ENCODE measurements around the gene RUVBL2. TPM values are rescaled to one million over a fixed set of nuclear protein-coding genes. Genes with fewer than 3 reads are reported as not detected.

The RUVBL2 gene
- polyA plus RNA-seq, 3 donors: 40.1 to 44.4 (median 41.9) TPM

DNA sequence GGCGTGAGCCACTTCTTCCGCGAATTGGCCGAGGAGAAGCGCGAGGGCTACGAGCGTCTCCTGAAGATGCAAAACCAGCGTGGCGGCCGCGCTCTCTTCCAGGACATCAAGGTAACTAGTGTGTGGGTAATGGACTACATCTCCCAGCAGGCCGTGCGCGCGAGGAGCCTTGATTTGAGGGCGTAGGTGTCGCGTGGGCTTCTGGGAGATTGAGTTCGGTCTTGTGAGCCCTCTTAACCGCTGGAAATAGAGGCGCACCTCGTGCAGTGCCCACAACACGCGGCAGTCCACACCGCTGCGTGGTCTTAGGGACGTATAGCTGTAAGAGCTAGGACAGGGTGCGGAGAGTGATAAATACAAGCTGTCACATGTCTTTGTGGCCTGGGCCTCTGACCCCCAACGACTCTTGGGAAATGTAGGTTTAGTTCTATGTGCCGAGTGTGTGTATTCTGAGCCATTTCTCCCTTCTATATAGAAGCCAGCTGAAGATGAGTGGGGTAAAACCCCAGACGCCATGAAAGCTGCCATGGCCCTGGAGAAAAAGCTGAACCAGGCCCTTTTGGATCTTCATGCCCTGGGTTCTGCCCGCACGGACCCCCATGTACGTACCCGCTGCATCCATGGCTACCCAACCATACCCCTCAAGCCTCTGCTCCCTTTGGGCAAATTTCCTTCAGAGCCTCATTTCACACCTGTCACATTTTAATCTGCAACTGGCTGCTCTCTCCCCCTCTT, 27.7 kb upstream of the RUVBL2 start:
- Mint-ChIP-seq H3K4me1 (peaks cover 68% of the 10 kb centered on the region), H3K4me3 (peak overlapping the region; percentile 99 to 100), H3K9me3 (peaks cover 0 to 10% (median 0%) of the 10 kb centered on the region in 7 donors), H3K27me3 (ENCODE audit: low read depth in 3 of 3) (peaks cover 0 to 14% (median 0%) of the 10 kb centered on the region in 3 donors), H3K27ac (peak overlapping the region; percentile 95 to 99 (median 97)), H3K36me3 (peaks cover 36 to 48% of the 10 kb centered on the region in 2 donors)
- DNase-seq: peak; percentile 64 to 80 (median 76)
- Histone ChIP-seq H3K36me3 (replicated peaks in 1 of 2; ENCODE audit: control insufficient read depth in 1 of 2, insufficient read depth in 2 of 2, low read length in 2 of 2) (peaks cover 20 to 36% of the 10 kb centered on the region in 2 donors), H3K4me1 (ENCODE audit: control insufficient read depth in 1 of 2, insufficient read depth in 2 of 2, low read length in 2 of 2) (peaks cover 73 to 81% of the 10 kb centered on the region in 2 donors), H3K79me2 (ENCODE audit: insufficient read depth, low read length) (peaks cover 59% of the 10 kb centered on the region), H3K9me3 (replicated peaks in 1 of 2; ENCODE audit: control insufficient read depth in 1 of 2, insufficient read depth in 1 of 2, low read length in 2 of 2) (no peaks in the 10 kb centered on the region), H3K4me3 (replicated peaks in 1 of 3; ENCODE audit: low read depth in 2 of 3, low read length in 3 of 3) (peak overlapping the region; percentile 86 to 99 (median 89)), H3K27ac (ENCODE audit: low read depth in 1 of 2, low read length in 2 of 2) (peak overlapping the region; percentile 79 to 90), H3K27me3 (ENCODE audit: control insufficient read depth in 2 of 2, insufficient read depth in 2 of 2, low read length in 2 of 2) (no peaks in the 10 kb centered on the region), H3K9ac (ENCODE audit: insufficient read depth, low read length, poor library complexity, severe bottlenecking) (peak overlapping the region; percentile 77), H2AFZ (ENCODE audit: insufficient read depth, low read depth, low read length, poor library complexity, severe bottlenecking) (no peak overlapping the region), H3K4me2 (replicated peaks; ENCODE audit: extremely low read depth, low read length, poor library complexity, severe bottlenecking) (peak overlapping the region; percentile 96), H4K20me1 (ENCODE audit: insufficient read depth, low read length) (peaks cover 34% of the 10 kb centered on the region)
- TF ChIP-seq CTCF (IDR thresholded peaks at IDR 0.05): no peak
- WGBS (ENCODE audit: insufficient coverage): 11% methylated on average over 32 of the region's 36 CpGs
- intact Hi-C loops (cut with micrococcal nuclease): loop anchor here (2.0 to 10.0 kb wide), 3 partner anchors 91 to 331 kb away; partner anchors contain the start of gene DBP (in 2 of the 2)

DNA sequence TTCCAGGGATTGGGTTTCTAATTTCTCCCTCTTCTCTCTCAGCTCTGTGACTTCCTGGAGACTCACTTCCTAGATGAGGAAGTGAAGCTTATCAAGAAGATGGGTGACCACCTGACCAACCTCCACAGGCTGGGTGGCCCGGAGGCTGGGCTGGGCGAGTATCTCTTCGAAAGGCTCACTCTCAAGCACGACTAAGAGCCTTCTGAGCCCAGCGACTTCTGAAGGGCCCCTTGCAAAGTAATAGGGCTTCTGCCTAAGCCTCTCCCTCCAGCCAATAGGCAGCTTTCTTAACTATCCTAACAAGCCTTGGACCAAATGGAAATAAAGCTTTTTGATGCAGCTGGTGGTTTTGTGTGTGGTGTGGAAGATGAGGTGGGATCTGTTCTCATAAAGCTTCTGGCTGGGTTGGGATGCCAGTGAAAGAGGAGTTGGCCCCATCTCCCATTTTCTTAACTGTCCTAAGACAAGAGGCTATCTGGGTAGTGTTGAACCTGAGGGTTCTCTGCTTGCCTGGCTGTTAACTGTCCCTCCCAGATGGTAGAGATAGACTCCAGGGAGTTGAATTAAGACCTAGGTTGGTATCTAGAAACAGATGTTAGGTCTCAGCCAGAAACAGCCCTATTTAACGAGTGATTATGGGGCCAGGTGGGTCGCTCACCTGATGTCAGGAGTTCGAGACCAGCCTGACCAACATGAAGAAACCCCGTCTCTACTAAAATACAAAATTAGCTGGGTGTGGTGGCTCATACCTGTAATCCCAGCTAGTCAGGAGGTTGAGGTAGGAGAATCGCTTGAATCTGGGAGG, 26.9 kb upstream of the RUVBL2 start:
- Histone ChIP-seq H3K9me3 (replicated peaks in 1 of 2; ENCODE audit: control insufficient read depth in 1 of 2, insufficient read depth in 1 of 2, low read length in 2 of 2) (no peaks in the 10 kb centered on the region), H3K79me2 (ENCODE audit: insufficient read depth, low read length) (peaks cover 53% of the 10 kb centered on the region), H3K4me3 (replicated peaks in 1 of 3; ENCODE audit: low read depth in 2 of 3, low read length in 3 of 3) (peak overlapping the region; percentile 86 to 99 (median 89)), H4K20me1 (ENCODE audit: insufficient read depth, low read length) (peaks cover 34% of the 10 kb centered on the region), H3K4me2 (replicated peaks; ENCODE audit: extremely low read depth, low read length, poor library complexity, severe bottlenecking) (peak overlapping the region; percentile 96), H3K36me3 (replicated peaks in 1 of 2; ENCODE audit: control insufficient read depth in 1 of 2, insufficient read depth in 2 of 2, low read length in 2 of 2) (peaks cover 20 to 41% of the 10 kb centered on the region in 2 donors), H2AFZ (ENCODE audit: insufficient read depth, low read depth, low read length, poor library complexity, severe bottlenecking) (no peak overlapping the region), H3K27me3 (ENCODE audit: control insufficient read depth in 2 of 2, insufficient read depth in 2 of 2, low read length in 2 of 2) (no peaks in the 10 kb centered on the region), H3K9ac (ENCODE audit: insufficient read depth, low read length, poor library complexity, severe bottlenecking) (peak overlapping the region; percentile 77), H3K4me1 (ENCODE audit: control insufficient read depth in 1 of 2, insufficient read depth in 2 of 2, low read length in 2 of 2) (peaks cover 67 to 76% of the 10 kb centered on the region in 2 donors), H3K27ac (ENCODE audit: low read depth in 1 of 2, low read length in 2 of 2) (peak overlapping the region; percentile 79 to 90)
- 14% methylated on average over 1 of the region's 10 CpGs for WGBS (ENCODE audit: insufficient coverage)
- H3K27ac Mint-ChIP-seq: peak overlapping the region; percentile 95 to 99 (median 97)
- peaks cover 62% of the 10 kb centered on the region for H3K4me1 Mint-ChIP-seq
- peak overlapping the region; percentile 99 to 100 for H3K4me3 Mint-ChIP-seq
- intact Hi-C loops (cut with micrococcal nuclease): loop anchor here (2.0 to 10.0 kb wide), 3 partner anchors 92 to 332 kb away; partner anchors contain the start of gene DBP (in 2 of the 2)
- peaks cover 0 to 14% (median 0%) of the 10 kb centered on the region in 3 donors for H3K27me3 Mint-ChIP-seq (ENCODE audit: low read depth in 3 of 3)
- DNase-seq: peak in 2 of 3 donors; percentile 48 to 68
- H3K36me3 Mint-ChIP-seq: peaks cover 31 to 44% of the 10 kb centered on the region in 2 donors
- TF ChIP-seq CTCF (IDR thresholded peaks at IDR 0.05): no peak
- H3K9me3 Mint-ChIP-seq: peaks cover 0 to 10% (median 0%) of the 10 kb centered on the region in 7 donors
